HG03469 (cell line): ENCODE results near the gene CCL4.
"Not testable (repeated sequence)": the region's sequence is repeated elsewhere in the genome, so short reads cannot be mapped to it uniquely, and the experiment has no call there.

Experiments
- ATAC-seq: cut with Tn5 transposase; IDR thresholded peaks from one replicate; pipeline ENCODE4 v1.9.1; 2021; ENCODE audit warnings: mild to moderate bottlenecking, moderate library complexity, moderate number of reproducible peaks; ENCODE audit not compliant: unreplicated experiment

Gene CCL4

GRCh38 chr17:36103401-36103975 is at the start of gene CCL4:
CCL4 (plus strand) TSS chr17:36103827; CDS start chr17:36103906, 79 bp downstream.
- ATAC-seq = peak; percentile 33

GRCh38 chr17:36055171-36055570 is 48.5 kb upstream of the CCL4 start:
- no peak for ATAC-seq

- no peak for ATAC-seq
Observed at GRCh38 chr17:36055921-36056520, 47.6 kb upstream of the CCL4 start.

GRCh38 chr17:36057911-36058310 is 45.7 kb upstream of the CCL4 start:
- ATAC-seq = no peak

GRCh38 chr17:36059406-36059805 is 44.2 kb upstream of the CCL4 start:
- no peak for ATAC-seq

- no peak for ATAC-seq
Observed at GRCh38 chr17:36060816-36061215, 42.8 kb upstream of the CCL4 start.

- ATAC-seq = no peak
Observed at GRCh38 chr17:36063786-36064541, 39.7 kb upstream of the CCL4 start, which contains the start of gene CCL18. CCL18 (plus strand) TSS chr17:36064272; CDS start chr17:36064343, 71 bp downstream.

- no peak for ATAC-seq
Observed at GRCh38 chr17:36066365-36066985, 37.2 kb upstream of the CCL4 start.

GRCh38 chr17:36068524-36068923 is 35.1 kb upstream of the CCL4 start:
- no peak for ATAC-seq

- no peak for ATAC-seq
Observed at GRCh38 chr17:36069136-36069535, 34.5 kb upstream of the CCL4 start.

GRCh38 chr17:36070427-36070826 is 33.2 kb upstream of the CCL4 start:
- ATAC-seq = no peak

GRCh38 chr17:36071751-36072150 is 31.9 kb upstream of the CCL4 start:
- no peak for ATAC-seq

- no peak for ATAC-seq
Observed at GRCh38 chr17:36072431-36073121, 31.1 kb upstream of the CCL4 start.

- no peak for ATAC-seq
Observed at GRCh38 chr17:36074365-36074764, 29.3 kb upstream of the CCL4 start.

- not testable (repeated sequence) for ATAC-seq
Observed at GRCh38 chr17:36081681-36082471, 21.8 kb upstream of the CCL4 start.

GRCh38 chr17:36082482-36083120 is 21.0 kb upstream of the CCL4 start:
- not testable (repeated sequence) for ATAC-seq

- not testable (repeated sequence) for ATAC-seq
Observed at GRCh38 chr17:36083691-36084090, 19.9 kb upstream of the CCL4 start.

GRCh38 chr17:36085765-36086164 is 17.9 kb upstream of the CCL4 start:
- no peak for ATAC-seq

- no peak for ATAC-seq
Observed at GRCh38 chr17:36086791-36087190, 16.8 kb upstream of the CCL4 start.

GRCh38 chr17:36087471-36087870 is 16.2 kb upstream of the CCL4 start:
- not testable (repeated sequence) for ATAC-seq
